Ectodermal cell (in vitro differentiated cells): ENCODE results near the gene MFF.
"Not testable (repeated sequence)": the region's sequence is repeated elsewhere in the genome, so short reads cannot be mapped to it uniquely, and the experiment has no call there.

ENCODE experiments used
- H3K27ac ChIP-seq: 2 replicates; pipeline ENCODE4 v1.7.0; 2013; ENCODE audit warnings: mild to moderate bottlenecking, low read depth, low read length; ENCODE audit not compliant: insufficient read depth, poor library complexity, severe bottlenecking
- H3K27me3 ChIP-seq: 2 replicates; pipeline ENCODE4 v1.7.0; 2013; ENCODE audit warnings: mild to moderate bottlenecking, low read length; ENCODE audit not compliant: insufficient read depth, control insufficient read depth, poor library complexity, severe bottlenecking
- H3K36me3 ChIP-seq: one replicate; pipeline ENCODE4 v1.7.0; 2013; ENCODE audit warnings: low read length; ENCODE audit not compliant: control insufficient read depth, insufficient read depth
- H3K4me1 ChIP-seq: one replicate; pipeline ENCODE4 v1.7.0; 2013; ENCODE audit warnings: low read length; ENCODE audit not compliant: control insufficient read depth, insufficient read depth
- H3K4me3 ChIP-seq: 2 replicates; pipeline ENCODE4 v1.7.0; 2013; ENCODE audit warnings: low read depth, low read length, control low read depth; ENCODE audit not compliant: insufficient read depth
- H3K9me3 ChIP-seq: 2 replicates; pipeline ENCODE4 v1.7.0; 2013; ENCODE audit warnings: mild to moderate bottlenecking, low read length, moderate library complexity; ENCODE audit not compliant: control insufficient read depth
- whole genome bisulfite sequencing, 2 experiments: methylation state at CpG; one replicate each; pipeline ENCODE4 v1.1.7; 2013; ENCODE audit warnings: missing lambda C conversion rate in 2 of 2; 5-methylcytosine and 5-hydroxymethylcytosine counted together

Gene MFF

DNA sequence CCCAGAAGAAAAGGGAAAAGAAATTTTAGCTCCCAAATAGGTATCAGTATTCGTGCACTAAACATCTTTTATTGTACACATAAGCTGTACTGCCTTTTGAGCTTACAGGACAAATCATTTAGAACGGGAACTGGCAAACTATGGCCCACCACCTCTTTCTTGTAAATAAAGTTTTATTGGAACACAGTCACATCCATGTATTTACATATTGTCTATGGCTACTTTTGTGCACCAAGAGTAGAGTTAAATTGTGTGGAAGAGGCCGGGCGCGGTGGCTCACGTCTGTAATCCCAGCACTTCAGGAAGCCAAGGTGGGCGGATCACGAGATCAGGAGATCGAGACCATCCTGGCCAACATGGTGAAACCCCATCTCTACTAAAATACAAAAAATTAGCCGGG, 48.3 kb downstream of the MFF start:
- Histone ChIP-seq H3K36me3 (no peaks in the 10 kb centered on the region), H3K27me3 (no peaks in the 10 kb centered on the region), H3K4me1 (no peaks in the 10 kb centered on the region), H3K27ac (no peak overlapping the region), H3K9me3 (no peaks in the 10 kb centered on the region), H3K4me3 (no peak overlapping the region)
- 92% methylated on average over 10 of the region's 10 CpGs for WGBS, 2 experiments

GRCh38 chr2:227374158-227374557, 49.1 kb downstream of the MFF start:
- Histone ChIP-seq H3K27me3 (no peaks in the 10 kb centered on the region), H3K27ac (no peak overlapping the region), H3K36me3 (no peaks in the 10 kb centered on the region), H3K4me3 (no peak overlapping the region), H3K4me1 (no peaks in the 10 kb centered on the region), H3K9me3 (no peaks in the 10 kb centered on the region)
- WGBS, 2 experiments: 91% methylated on average over 6 of the region's 6 CpGs

DNA sequence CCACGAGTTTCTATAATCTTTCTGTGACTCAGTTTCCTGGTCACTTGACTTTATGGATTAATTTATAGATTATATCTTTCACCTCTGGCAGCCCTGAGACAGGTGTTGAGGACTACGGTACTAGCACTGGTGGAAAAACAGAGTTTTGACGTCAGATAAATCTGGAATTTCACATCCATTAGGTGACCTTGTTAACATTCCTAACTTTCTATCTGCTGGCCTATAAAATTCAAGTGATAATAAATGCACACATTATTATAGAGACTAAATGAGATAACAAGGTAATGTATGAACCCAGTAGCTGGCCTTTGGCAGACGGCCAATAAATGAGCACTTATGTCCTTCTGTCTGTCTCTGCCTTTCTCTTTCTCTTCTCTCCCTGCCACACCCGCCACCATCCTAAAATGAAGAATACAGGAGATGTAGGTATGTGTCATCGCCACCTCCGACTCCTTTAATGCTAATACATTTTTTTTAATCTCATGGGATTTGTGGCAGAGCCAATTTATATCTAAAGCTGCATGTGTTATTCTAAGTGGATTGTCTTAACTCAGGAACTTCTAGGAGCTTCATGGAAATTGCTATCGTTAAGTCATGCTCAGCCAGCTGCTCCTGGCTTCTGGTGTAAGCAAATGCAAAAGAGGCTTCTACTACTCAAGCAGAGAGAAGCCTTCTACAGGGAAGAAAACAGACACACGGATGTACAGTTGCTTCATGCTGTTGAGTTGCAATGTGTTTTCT, 51.8 kb downstream of the MFF start:
- no peak overlapping the region for H3K27ac ChIP-seq
- WGBS, 2 experiments: 90 to 94% methylated on average over 7 to 9 of the region's 9 CpGs
- no peak overlapping the region for H3K4me3 ChIP-seq
- no peaks in the 10 kb centered on the region for H3K27me3 ChIP-seq
- H3K36me3 ChIP-seq: no peaks in the 10 kb centered on the region
- no peaks in the 10 kb centered on the region for H3K9me3 ChIP-seq
- H3K4me1 ChIP-seq: no peaks in the 10 kb centered on the region

DNA sequence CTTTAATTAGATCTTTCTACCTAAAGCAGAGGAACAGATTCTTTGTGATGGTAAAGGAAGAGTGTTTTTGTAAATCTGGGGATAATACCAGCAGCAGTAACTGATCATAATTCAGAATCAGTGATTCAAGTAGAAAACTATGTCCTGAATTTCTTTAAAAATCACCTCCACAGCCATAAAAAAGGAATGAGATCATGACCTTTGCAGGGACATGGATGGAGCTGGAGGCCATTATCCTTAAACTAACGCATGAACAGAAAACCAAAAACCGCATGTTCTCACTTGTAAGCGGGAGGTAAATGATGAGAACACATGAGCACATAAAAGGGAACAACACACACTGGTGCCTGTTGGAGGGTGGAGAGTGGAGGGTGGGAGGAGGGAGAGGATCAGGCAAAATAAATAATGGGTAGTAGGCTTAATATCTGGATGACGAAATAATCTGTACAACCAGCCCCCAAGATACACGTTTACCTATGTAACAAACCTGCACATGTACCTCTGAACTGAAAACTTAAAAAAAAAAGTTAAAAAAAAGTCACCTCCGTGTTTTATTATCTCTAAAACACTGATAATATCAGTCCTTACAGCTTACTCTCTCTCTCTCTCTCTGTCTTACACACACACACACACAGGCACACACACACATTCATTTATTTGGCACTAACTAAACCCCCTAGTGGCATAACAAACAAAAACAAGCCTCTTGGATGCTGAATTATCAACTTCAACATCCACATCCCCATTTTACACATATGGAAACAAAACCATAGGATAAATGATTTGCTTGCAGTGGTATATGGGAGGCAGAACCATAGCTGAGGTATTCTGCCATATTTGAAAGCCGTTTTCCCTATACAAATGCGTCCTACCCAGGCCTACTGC, 52.7 kb downstream of the MFF start:
- 89 to 93% methylated on average over 8 of the region's 8 CpGs for WGBS, 2 experiments
- H3K4me3 ChIP-seq: no peak overlapping the region
- no peaks in the 10 kb centered on the region for H3K4me1 ChIP-seq
- H3K27ac ChIP-seq: no peak overlapping the region
- H3K27me3 ChIP-seq: no peaks in the 10 kb centered on the region
- H3K9me3 ChIP-seq: no peaks in the 10 kb centered on the region
- no peaks in the 10 kb centered on the region for H3K36me3 ChIP-seq

DNA sequence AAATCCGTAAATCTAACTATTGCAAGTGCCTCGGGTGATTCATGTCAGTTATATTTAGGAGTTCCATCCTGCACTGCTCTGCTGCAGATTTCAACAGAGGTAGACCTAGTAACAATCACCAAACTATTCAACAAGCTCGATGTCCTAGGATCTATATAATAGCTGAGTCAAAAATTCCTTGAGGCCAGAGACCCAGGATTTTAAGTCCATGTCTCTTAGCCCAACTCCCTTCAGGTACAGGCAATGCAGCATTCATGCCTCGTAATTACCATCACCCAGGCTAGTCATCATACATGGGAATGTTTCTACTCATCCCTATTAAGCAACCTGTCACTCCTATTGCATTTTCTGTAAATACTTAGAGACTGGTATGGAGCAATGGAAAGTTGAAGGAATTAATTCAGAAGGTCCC, 53.3 kb downstream of the MFF start:
- Histone ChIP-seq H3K4me1 (no peaks in the 10 kb centered on the region), H3K36me3 (no peaks in the 10 kb centered on the region), H3K27me3 (no peaks in the 10 kb centered on the region), H3K4me3 (no peak overlapping the region), H3K9me3 (no peaks in the 10 kb centered on the region), H3K27ac (no peak overlapping the region)
- WGBS, 2 experiments: 89 to 91% methylated on average over 4 of the region's 4 CpGs

DNA sequence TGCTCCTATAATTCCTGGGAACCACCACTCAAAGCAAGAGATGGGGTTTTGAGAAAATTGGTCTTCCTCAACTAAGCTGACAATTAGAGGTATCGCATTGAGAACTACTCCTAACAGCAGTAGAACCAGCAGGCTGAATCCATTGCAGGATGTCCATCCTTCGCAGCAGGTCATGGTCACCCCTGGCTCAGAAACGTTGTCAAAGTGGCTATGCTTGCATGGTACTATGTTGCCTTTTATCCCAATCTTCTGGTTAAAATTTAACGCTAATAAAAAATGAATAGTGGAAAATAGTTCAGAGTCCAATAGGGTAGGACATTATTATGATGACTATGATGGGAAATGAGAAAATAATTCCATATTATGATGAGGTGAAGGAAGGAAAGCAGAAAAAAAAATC, 54.0 kb downstream of the MFF start, which contains the start of gene TM4SF20:
Gene TM4SF20, minus strand, starts transcription at position 212 of the 400 bp plus-strand sequence. Its CDS starts 38 bp downstream, at position 174.
- no peak within 1 kb of the TSS for H3K4me3 ChIP-seq
- 93% methylated on average over 4 of the region's 4 CpGs for WGBS, 2 experiments
- H3K27ac ChIP-seq: no peak within 1 kb of the TSS
- H3K4me1 ChIP-seq: no peaks in the 10 kb centered on the region
- no peaks in the 10 kb centered on the region for H3K9me3 ChIP-seq
- no peaks in the 10 kb centered on the region for H3K27me3 ChIP-seq
- H3K36me3 ChIP-seq: no peaks in the 10 kb centered on the region

DNA sequence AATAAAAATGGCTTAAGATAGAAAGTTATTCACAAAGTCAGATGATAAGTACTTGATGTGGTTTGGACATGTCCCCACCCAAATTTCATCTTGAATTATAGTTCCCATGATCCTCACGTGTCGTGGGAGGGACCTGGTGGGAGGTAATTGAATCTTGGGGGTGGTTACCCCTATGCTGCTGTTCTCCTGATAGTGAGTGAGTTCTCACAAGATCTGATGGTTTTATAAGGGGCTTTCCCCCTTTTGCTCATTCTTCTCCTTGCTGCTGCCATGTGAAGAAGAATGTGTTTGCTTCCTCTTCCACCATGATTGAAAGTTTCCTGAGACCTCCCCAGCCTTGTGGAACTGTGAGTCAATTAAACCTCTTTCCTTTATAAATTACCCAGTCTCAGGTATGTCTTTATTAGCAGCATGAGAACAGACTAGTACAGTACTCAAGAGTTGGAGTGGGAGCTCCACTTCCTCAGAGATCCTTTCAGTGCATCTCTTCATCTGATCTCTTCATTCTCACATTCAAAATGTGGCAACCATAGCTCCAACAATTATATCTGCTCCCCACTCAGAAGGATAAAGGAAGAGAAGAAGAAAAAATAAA, 57.3 kb downstream of the MFF start:
- H3K36me3 ChIP-seq, H3K4me1 ChIP-seq, H3K27me3 ChIP-seq, H3K9me3 ChIP-seq, H3K4me3 ChIP-seq, H3K27ac ChIP-seq: not testable (repeated sequence)
- WGBS, 2 experiments: 95 to 96% methylated on average over 2 of the region's 2 CpGs

- H3K27me3 ChIP-seq: no peaks in the 10 kb centered on the region
- 89 to 91% methylated on average over 3 of the region's 3 CpGs for WGBS, 2 experiments
- no peaks in the 10 kb centered on the region for H3K4me1 ChIP-seq
- no peaks in the 10 kb centered on the region for H3K36me3 ChIP-seq
- no peak overlapping the region for H3K4me3 ChIP-seq
- no peak overlapping the region for H3K27ac ChIP-seq
- H3K9me3 ChIP-seq: no peaks in the 10 kb centered on the region
These were observed 58.6 kb downstream of the MFF start for GRCh38 chr2:227383686-227384085.

- H3K4me3 ChIP-seq: no peak overlapping the region
- no peaks in the 10 kb centered on the region for H3K27me3 ChIP-seq
- no peak overlapping the region for H3K27ac ChIP-seq
- WGBS, 2 experiments: 96 to 100% methylated on average over 2 to 5 of the region's 6 CpGs
- H3K36me3 ChIP-seq: no peaks in the 10 kb centered on the region
- H3K4me1 ChIP-seq: no peaks in the 10 kb centered on the region
- H3K9me3 ChIP-seq: no peaks in the 10 kb centered on the region
These were observed 61.6 kb downstream of the MFF start for GRCh38 chr2:227386630-227387029.

DNA sequence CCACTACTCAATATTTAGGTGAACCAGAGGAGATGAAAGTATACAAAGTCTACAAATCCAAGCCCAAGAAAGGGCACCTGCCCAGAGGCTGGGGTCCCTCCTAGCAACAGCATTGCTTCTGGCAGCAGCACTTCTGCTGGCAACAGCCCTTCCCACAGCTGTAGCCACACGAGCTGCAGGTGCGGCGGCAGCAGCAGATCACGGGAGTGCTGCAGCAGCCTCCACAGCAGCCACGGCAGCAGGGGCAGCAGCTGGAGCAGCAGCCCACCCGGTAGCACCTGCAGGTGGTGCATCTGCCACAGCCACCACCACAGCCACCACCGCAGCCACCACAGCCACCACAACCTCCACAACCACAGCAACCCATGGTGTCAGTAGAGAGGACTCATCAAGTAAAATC, 62.5 kb downstream of the MFF start, which contains the start of gene SCYGR1:
Gene SCYGR1, minus strand, starts transcription at position 367 of the 400 bp plus-strand sequence. Its CDS starts 0 bp downstream, at position 367.
- WGBS, 2 experiments: 96 to 100% methylated on average over 5 to 7 of the region's 7 CpGs
- not testable (repeated sequence) for H3K27ac ChIP-seq

More for the DNA sequence above, 62.5 kb downstream of the MFF start, which contains the start of gene SCYGR1:
- not testable (repeated sequence) for H3K4me3 ChIP-seq, H3K36me3 ChIP-seq, H3K27me3 ChIP-seq, H3K4me1 ChIP-seq, H3K9me3 ChIP-seq
